Mammary epithelial cell (primary cell): Measurements from ENCODE around the gene CDKN2A.

Experiments used
- CTCF ChIP-seq, 2 donors: IDR thresholded peaks in 1 of 2; conservative IDR thresholded peaks in 1 of 2; 2 replicates each; pipeline ENCODE4 v1.5.1; 2011 to 2012; ENCODE audit warnings: inconsistent platforms in 2 of 2, low read length in 2 of 2, mild to moderate bottlenecking in 2 of 2, control low read depth in 1 of 2, low read depth in 1 of 2; ENCODE audit not compliant: insufficient read depth in 1 of 2; ENCODE audit errors: extremely low read depth in 1 of 2
- EZH2 ChIP-seq: IDR thresholded peaks from 2 replicates; pipeline ENCODE4 v1.6.1; 2012; ENCODE audit warnings: low read length, inconsistent platforms, borderline replicate concordance

GRCh38 chr9:21927752-21928151, 66.4 kb downstream of the CDKN2A start:
- TF ChIP-seq EZH2, result no peak
- TF ChIP-seq CTCF (conservative IDR thresholded peaks at IDR 0.05 in 1 of 2, IDR thresholded peaks at IDR 0.05 in 1 of 2; ENCODE audit: extremely low read depth in 1 of 2, insufficient read depth in 1 of 2, low read depth in 1 of 2, low read length in 2 of 2), result no peak
